Keratinocyte (primary cell): ENCODE results near the gene CRYAA.

Experiments
- CTCF ChIP-seq, 3 experiments: IDR thresholded peaks in 1 of 3; conservative IDR thresholded peaks in 1 of 3; optimal IDR thresholded peaks in 1 of 3; 2 replicates in 2 of 3; 3 replicates in 1 of 3; pipeline versions ENCODE3 to v1.5.1; 2011; ENCODE audit warnings: low read length in 3 of 3, mild to moderate bottlenecking in 3 of 3, moderate library complexity in 2 of 3, control low read depth in 1 of 3, inconsistent platforms in 1 of 3; ENCODE audit not compliant: insufficient read depth in 2 of 3; ENCODE audit errors: extremely low read depth in 1 of 3
- EZH2 ChIP-seq: IDR thresholded peaks from one replicate; pipeline ENCODE4 v1.6.1; 2012; ENCODE audit warnings: inconsistent platforms, mild to moderate bottlenecking, low read length, moderate library complexity

GRCh38 chr21:43207868-43208267, 39.1 kb downstream of the CRYAA start:
- TF ChIP-seq CTCF (optimal IDR thresholded peaks at IDR 0.05 in 1 of 3, IDR thresholded peaks at IDR 0.05 in 1 of 3, conservative IDR thresholded peaks at IDR 0.05 in 1 of 3; ENCODE audit: extremely low read depth in 1 of 3, insufficient read depth in 2 of 3, low read length in 3 of 3): no peak
- no peak for TF ChIP-seq EZH2
